Activated CD8-positive, alpha-beta T cell treated with anti-CD3 and anti-CD28 coated beads for 36 hours (primary cell): ENCODE data around the gene SLC2A13. TPM values are rescaled to one million over a fixed set of nuclear protein-coding genes. Genes with fewer than 3 reads are reported as not detected.

Experiments
- ATAC-seq: fragments of 200-7000 bp; cut with Tn5 transposase; one replicate; pipeline ENCODE4 v1.10.0; 2021; ENCODE audit warnings: mild to moderate bottlenecking, moderate library complexity
- CTCF ChIA-PET: fragments of 350-600 bp; sonication (Branson Sonifier 250); formaldehyde crosslinking; loops from one replicate; lab custom pipeline; 2021; ENCODE audit warnings: antibody characterized with exemption; lab: Charles Lee
- POLR2A ChIA-PET: fragments of 350-600 bp; sonication (Branson Sonifier 250); formaldehyde crosslinking; loops from one replicate; lab custom pipeline; 2021; ENCODE audit warnings: antibody characterized with exemption; lab: Charles Lee
- DNase-seq: peaks from one replicate; pipeline ENCODE4 v3.0.0-alpha.2; 2020
- H3K27ac Mint-ChIP-seq: one replicate; pipeline ENCODE4 v1.8.0; 2021; ENCODE audit warnings: mild to moderate bottlenecking, mixed read lengths
- H3K27me3 Mint-ChIP-seq: one replicate; pipeline ENCODE4 v1.8.0; 2021; ENCODE audit warnings: mixed read lengths
- H3K36me3 Mint-ChIP-seq: one replicate; pipeline ENCODE4 v1.8.0; 2021; ENCODE audit warnings: low read depth, mixed read lengths
- H3K4me1 Mint-ChIP-seq: one replicate; pipeline ENCODE4 v1.8.0; 2021; ENCODE audit warnings: low read depth, mixed read lengths
- H3K4me3 Mint-ChIP-seq: one replicate; pipeline ENCODE4 v1.8.0; 2021; ENCODE audit warnings: mild to moderate bottlenecking, moderate library complexity, mixed read lengths
- H3K9me3 Mint-ChIP-seq: one replicate; pipeline ENCODE4 v1.8.0; 2021; ENCODE audit warnings: mixed read lengths
- intact Hi-C: fragments of 100-400 bp; cut with micrococcal nuclease; formaldehyde crosslinking; loops from one replicate; pipeline ENCODE4 v1.10.0; 2022
- total RNA-seq, 2 experiments: library from RNA; stranded (reverse); gene quantifications; one replicate each; pipeline ENCODE4 v1.2.3, GENCODE V29; 2021
- TF ChIP-seq, protein P1 (sequence below): fragments of 200-600 bp; IDR thresholded peaks from one replicate; pipeline ENCODE4 v1.8.0; 2022; ENCODE audit warnings: antibody characterized with exemption, mild to moderate bottlenecking

The SLC2A13 gene
- total RNA-seq, 2 experiments from 2014 or later, result 9.0 to 9.3 TPM

DNA sequence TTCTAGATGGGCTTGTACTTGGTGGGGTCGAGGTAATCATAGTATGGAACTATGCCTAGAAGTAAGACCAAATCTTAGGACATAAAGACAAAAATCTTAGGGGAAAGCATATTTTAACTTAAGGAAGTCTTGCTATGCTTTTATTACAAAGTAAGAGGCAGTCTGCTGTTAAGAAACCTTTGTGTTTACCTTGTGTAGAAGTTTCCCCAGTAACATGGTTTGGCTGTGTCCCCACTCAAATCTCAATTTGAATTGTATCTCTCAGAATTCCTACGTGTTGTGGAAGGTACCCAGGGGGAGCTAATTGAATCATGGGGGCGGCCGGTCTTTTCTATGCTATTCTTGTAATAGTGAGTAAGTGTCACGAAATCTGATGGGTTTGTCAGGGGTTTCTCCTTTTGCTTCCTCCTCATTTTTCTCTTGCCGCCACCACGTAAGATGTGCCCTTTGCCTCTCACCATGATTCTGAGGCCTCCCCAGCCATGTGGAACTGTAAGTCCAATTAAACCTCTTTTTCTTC is 323.8 kb downstream of the SLC2A13 start:
- intact Hi-C loops, result no loop called here
- H3K27ac Mint-ChIP-seq, result no peak overlapping the region
- H3K27me3 Mint-ChIP-seq, result no peaks in the 10 kb centered on the region
- TF ChIP-seq, protein P1, sequence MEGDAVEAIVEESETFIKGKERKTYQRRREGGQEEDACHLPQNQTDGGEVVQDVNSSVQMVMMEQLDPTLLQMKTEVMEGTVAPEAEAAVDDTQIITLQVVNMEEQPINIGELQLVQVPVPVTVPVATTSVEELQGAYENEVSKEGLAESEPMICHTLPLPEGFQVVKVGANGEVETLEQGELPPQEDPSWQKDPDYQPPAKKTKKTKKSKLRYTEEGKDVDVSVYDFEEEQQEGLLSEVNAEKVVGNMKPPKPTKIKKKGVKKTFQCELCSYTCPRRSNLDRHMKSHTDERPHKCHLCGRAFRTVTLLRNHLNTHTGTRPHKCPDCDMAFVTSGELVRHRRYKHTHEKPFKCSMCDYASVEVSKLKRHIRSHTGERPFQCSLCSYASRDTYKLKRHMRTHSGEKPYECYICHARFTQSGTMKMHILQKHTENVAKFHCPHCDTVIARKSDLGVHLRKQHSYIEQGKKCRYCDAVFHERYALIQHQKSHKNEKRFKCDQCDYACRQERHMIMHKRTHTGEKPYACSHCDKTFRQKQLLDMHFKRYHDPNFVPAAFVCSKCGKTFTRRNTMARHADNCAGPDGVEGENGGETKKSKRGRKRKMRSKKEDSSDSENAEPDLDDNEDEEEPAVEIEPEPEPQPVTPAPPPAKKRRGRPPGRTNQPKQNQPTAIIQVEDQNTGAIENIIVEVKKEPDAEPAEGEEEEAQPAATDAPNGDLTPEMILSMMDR, result no peak
- ChIA-PET POLR2A (no interaction called here), CTCF (no interaction called here)
- peaks cover 2% of the 10 kb centered on the region for H3K36me3 Mint-ChIP-seq
- H3K9me3 Mint-ChIP-seq, result peaks cover 3% of the 10 kb centered on the region
- DNase-seq (no peak), ATAC-seq (no peak)
- no peaks in the 10 kb centered on the region for H3K4me1 Mint-ChIP-seq
- no peak overlapping the region for H3K4me3 Mint-ChIP-seq

DNA sequence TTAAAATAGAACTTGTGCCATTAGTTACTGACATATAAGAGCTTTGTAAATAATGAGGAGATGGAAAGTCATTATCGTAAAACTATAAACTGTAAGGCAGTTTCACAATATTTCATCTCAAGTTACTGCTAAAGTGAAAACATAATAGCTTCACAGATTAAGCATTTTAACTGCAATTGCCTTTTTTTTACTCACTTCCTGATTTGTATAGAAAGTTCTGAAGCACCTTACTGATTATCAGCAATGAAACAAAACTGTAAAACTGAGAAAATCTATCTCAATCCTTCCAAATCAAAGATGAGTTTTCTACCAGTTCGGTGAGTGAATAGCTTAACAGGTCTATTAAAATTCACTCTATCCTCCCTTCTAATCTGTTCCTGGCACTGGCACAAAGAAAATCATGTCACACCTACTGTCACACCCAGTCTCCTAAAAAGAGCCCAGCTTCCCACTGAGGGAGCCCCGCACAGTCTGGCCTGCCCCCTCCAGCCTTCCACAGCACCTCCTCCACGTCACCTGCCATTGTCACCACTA is 324.9 kb downstream of the SLC2A13 start:
- intact Hi-C loops, result no loop called here
- ChIA-PET CTCF (interaction anchor here (1.2 kb wide), 1 partner anchor 13 kb away, joined by 3 read pairs; no protein-coding TSS in a partner anchor), POLR2A (no interaction called here)
- DNase-seq (no peak), ATAC-seq (no peak)
- Mint-ChIP-seq H3K27ac (no peak overlapping the region), H3K9me3 (peaks cover 3% of the 10 kb centered on the region), H3K4me1 (no peaks in the 10 kb centered on the region), H3K4me3 (no peak overlapping the region), H3K36me3 (peaks cover 2% of the 10 kb centered on the region), H3K27me3 (no peaks in the 10 kb centered on the region)
- TF ChIP-seq, protein P1, result no peak

DNA sequence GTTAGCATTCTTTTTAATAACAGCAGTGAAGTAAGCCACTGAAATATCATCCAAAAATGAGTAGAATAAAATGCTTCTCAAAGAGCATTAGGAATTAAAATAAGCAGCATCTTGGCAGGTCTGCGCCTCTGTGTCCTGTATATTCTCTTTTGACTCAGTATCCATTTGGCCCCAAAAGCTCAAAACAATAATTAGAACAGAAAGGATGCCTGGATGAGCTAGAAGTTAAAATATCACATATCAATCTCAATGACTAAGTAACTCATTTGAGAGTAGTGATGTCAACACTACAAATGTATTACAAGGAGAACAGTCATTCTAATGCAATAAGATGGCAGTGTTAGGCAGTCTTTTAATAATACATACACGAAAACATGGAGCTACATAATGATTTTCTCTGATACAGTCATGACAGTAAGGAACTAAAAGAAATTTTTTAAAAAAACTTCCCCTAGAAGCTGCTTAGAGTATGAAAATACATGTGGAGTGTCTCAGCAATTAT is 325.4 kb downstream of the SLC2A13 start:
- Mint-ChIP-seq H3K27ac (no peak overlapping the region), H3K4me1 (no peaks in the 10 kb centered on the region), H3K27me3 (no peaks in the 10 kb centered on the region), H3K9me3 (peaks cover 3% of the 10 kb centered on the region), H3K4me3 (no peak overlapping the region), H3K36me3 (peaks cover 2% of the 10 kb centered on the region)
- CTCF ChIA-PET, result interaction anchor here (1.1 to 1.2 kb wide), 2 partner anchors 13 to 508 kb away, joined by 3 read pairs; no protein-coding TSS in a partner anchor
- DNase-seq (no peak), ATAC-seq (no peak)
- POLR2A ChIA-PET, result no interaction called here
- TF ChIP-seq, protein P1, result no peak
- intact Hi-C loops, result no loop called here

DNA sequence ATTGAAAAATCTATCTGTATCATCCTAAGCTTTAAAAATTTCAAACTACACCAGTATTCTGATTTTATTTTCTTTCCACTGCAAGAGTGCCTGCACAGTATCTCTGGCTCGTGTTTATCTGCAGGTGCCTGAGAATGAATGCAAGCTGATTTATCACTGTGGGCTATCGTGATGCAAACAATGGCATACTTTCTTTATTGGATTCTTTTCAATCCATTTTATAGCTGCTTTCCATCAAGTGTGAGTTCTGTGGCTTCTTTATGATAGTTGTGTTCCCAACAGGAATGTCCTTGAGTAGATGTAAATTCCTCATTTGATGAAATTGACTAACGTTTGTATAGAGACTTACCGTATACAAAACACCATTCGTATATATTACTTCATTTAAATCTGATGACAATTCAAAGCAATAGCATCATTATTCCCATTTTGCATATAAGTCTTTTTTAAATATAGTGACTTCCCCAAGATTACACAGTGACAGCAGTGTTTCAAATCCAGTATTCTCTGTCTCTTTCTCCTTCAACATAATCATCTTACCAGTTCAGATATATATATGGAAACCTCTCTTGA is 326.0 kb downstream of the SLC2A13 start:
- Mint-ChIP-seq H3K9me3 (peaks cover 3% of the 10 kb centered on the region), H3K36me3 (peaks cover 2% of the 10 kb centered on the region), H3K4me3 (no peak overlapping the region), H3K27ac (no peak overlapping the region), H3K4me1 (no peaks in the 10 kb centered on the region), H3K27me3 (no peaks in the 10 kb centered on the region)
- TF ChIP-seq, protein P1, result no peak
- CTCF ChIA-PET, result interaction anchor here (1.1 to 1.2 kb wide), 2 partner anchors 12 to 507 kb away, joined by 3 read pairs; no protein-coding TSS in a partner anchor
- no peak for DNase-seq
- intact Hi-C loops, result loop anchor here (10.0 kb wide), 1 partner anchor 205 kb away; no protein-coding TSS in a partner anchor
- POLR2A ChIA-PET, result no interaction called here
- no peak for ATAC-seq

DNA sequence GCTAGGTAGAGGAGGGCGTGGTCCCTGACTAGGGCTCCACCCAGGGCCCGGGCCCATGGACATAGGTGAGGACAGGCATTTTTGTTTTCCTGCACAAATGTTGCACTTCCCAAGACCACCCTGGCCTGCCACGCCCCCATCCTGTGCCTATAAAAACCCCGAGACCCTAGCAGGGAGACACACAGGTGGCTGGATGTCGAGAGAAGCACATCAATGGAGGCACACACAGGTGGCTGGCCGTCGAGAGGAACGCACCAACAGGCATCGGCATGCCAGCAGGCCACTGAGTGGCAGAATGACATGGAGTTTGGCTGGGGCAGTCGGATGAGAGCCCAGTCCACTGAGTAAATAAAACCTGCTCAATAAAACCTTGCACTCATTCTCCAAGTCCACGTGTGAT is 328.4 kb downstream of the SLC2A13 start:
- DNase-seq (no peak), ATAC-seq (no peak)
- TF ChIP-seq, protein P1, result no peak
- no peaks in the 10 kb centered on the region for H3K27me3 Mint-ChIP-seq
- no peak overlapping the region for H3K4me3 Mint-ChIP-seq
- intact Hi-C loops, result loop anchor here (10.0 kb wide), 1 partner anchor 207 kb away; no protein-coding TSS in a partner anchor
- no peaks in the 10 kb centered on the region for H3K36me3 Mint-ChIP-seq
- H3K4me1 Mint-ChIP-seq, result no peaks in the 10 kb centered on the region
- peaks cover 2% of the 10 kb centered on the region for H3K9me3 Mint-ChIP-seq
- POLR2A ChIA-PET, result no interaction called here
- CTCF ChIA-PET, result no interaction called here
- H3K27ac Mint-ChIP-seq, result no peak overlapping the region
